Heart left ventricle (tissue), 13 donors: ENCODE results near the gene TBC1D5.

Experiments
- POLR2A ChIP-seq, 2 donors: fragments of 450-650 bp; IDR thresholded peaks; one replicate each; pipeline ENCODE4 v1.6.1; 2017; ENCODE audit warnings: antibody characterized with exemption in 2 of 2, mild to moderate bottlenecking in 2 of 2, moderate library complexity in 2 of 2
- TF ChIP-seq, protein P1 (sequence below), 12 donors: fragments of 200-600 bp; sonication (generic) in 4 of 12; IDR thresholded peaks; one replicate each; pipeline versions ENCODE4 v1.5.0 to v1.8.0; 2018 to 2022; ENCODE audit warnings: antibody characterized with exemption in 12 of 12, mild to moderate bottlenecking in 5 of 12
- donor health status: ischemic (EF 13 %, LVEDD 7.1; RV severe dilation, severe dysfunction).
- donor health status: DM: no; HTN: yes; CAD: no.
- donor health status: DM: no; HTN: no; CAD: no.
- donor health status: ischemic (EF 25% LVEDD 6.9; RV normal size, moderate dysfunction).
- donor health status: ischemic (EF 25% LVEDD 5.7; RV mildly dilated, moderate dysfunction).
- donor health status: ischemic (EF 35%, LVEDD 5.7; RV mildly dilated, moderate dysfunction).
- donor health status: nonischemic (EF 11% LVEDD 7.7; RV severe dilation, severe dysfunction).
- donor health status: DM: yes; HTN: yes; CAD: no.
- donor health status: PGD.
- donor health status: ischemic (EF 29% LVEDD 5.4; RV normal size, mild dysfunction).
- donor health status: nonischemic (EF 23%, LVEDD 6.1; RV moderate dilation, normal function).

DNA sequence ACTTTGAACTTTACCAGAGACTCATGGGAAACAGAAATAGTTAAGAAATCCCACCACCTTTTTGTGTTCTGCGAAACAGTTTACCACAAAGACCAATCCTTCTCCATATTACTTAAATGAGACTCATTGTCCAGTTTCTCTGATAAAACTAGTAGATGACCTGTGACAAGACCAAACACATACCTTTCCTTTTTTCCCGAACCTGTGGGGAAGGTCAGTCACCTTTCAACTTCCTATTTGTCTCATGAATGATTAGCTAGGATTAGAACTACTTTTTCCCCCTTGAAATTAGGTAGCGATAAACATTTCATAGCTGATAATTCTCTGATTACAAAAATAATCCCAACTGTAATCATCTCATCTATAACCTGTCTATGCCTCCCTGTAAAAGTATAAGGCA lies 2.3 kb upstream of the TBC1D5 start:
- TF ChIP-seq, protein P1, sequence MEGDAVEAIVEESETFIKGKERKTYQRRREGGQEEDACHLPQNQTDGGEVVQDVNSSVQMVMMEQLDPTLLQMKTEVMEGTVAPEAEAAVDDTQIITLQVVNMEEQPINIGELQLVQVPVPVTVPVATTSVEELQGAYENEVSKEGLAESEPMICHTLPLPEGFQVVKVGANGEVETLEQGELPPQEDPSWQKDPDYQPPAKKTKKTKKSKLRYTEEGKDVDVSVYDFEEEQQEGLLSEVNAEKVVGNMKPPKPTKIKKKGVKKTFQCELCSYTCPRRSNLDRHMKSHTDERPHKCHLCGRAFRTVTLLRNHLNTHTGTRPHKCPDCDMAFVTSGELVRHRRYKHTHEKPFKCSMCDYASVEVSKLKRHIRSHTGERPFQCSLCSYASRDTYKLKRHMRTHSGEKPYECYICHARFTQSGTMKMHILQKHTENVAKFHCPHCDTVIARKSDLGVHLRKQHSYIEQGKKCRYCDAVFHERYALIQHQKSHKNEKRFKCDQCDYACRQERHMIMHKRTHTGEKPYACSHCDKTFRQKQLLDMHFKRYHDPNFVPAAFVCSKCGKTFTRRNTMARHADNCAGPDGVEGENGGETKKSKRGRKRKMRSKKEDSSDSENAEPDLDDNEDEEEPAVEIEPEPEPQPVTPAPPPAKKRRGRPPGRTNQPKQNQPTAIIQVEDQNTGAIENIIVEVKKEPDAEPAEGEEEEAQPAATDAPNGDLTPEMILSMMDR (IDR thresholded peaks at IDR 0.05): no peak
- TF ChIP-seq POLR2A (IDR thresholded peaks at IDR 0.05): no peak
